PFSK-1 (cell line): ENCODE measurements around the gene VPS52.

Source experiments
- POLR2AphosphoS5 ChIP-seq: IDR thresholded peaks from 2 replicates; pipeline ENCODE4 v1.6.1; 2012; ENCODE audit warnings: low read depth, mild to moderate bottlenecking, control low read depth, low read length, moderate library complexity
- SIN3A ChIP-seq: IDR thresholded peaks from 2 replicates; pipeline ENCODE4 v1.6.1; 2012; ENCODE audit warnings: mild to moderate bottlenecking, low read length, moderate library complexity, borderline replicate concordance; ENCODE audit not compliant: insufficient read depth
- TAF1 ChIP-seq: IDR thresholded peaks from 2 replicates; pipeline ENCODE4 v1.6.1; 2012; ENCODE audit warnings: low read length, control low read depth, borderline replicate concordance; ENCODE audit not compliant: insufficient read depth

DNA sequence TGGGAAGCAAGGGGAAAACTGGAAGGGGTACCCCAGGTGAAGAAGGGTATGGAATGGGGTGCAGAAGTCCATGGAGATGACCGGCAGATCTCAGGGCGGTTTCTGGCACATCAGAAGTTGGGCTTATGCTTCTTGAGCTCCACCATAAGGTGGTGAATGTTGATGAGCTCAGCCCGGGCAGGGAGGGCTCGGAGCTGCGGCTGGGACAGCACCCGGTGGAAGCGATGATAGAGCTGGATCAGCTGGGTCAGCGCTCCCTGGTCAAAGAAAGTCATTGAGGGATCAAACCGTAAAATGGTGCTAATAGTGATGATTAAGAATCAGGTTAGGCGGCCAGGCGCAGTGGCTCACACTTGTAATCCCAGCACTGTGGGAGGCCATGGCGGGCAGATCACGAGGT lies 20.9 kb downstream of the VPS52 start:
- TF ChIP-seq POLR2AphosphoS5 = no peak
- no peak for TF ChIP-seq TAF1
- no peak for TF ChIP-seq SIN3A
